HFFc6 (cell line): ENCODE results near the gene DNAJA2. TPM values are rescaled to one million over a fixed set of nuclear protein-coding genes. Genes with fewer than 3 reads are reported as not detected.

Experiments
- DNase-seq: peaks from one replicate; pipeline ENCODE4 v3.0.0-alpha.2; 2018
- H3K27ac Mint-ChIP-seq: 2 replicates; pipeline ENCODE4 v1.8.0; 2020; ENCODE audit warnings: mild to moderate bottlenecking, mixed read lengths
- H3K27me3 Mint-ChIP-seq: 2 replicates; pipeline ENCODE4 v1.8.0; 2021; ENCODE audit warnings: mild to moderate bottlenecking, moderate library complexity, mixed read lengths; ENCODE audit not compliant: insufficient read depth
- H3K36me3 Mint-ChIP-seq: 2 replicates; pipeline ENCODE4 v1.8.0; 2021; ENCODE audit warnings: low read depth, mixed read lengths
- H3K4me1 Mint-ChIP-seq: 2 replicates; pipeline ENCODE4 v1.8.0; 2020; ENCODE audit warnings: low read depth, mixed read lengths
- H3K4me3 Mint-ChIP-seq: 2 replicates; pipeline ENCODE4 v1.8.0; 2020; ENCODE audit warnings: mild to moderate bottlenecking, moderate library complexity, mixed read lengths
- H3K9me3 Mint-ChIP-seq: 2 replicates; pipeline ENCODE4 v1.8.0; 2020; ENCODE audit warnings: mild to moderate bottlenecking, mixed read lengths
- total RNA-seq, 6 experiments: library from RNA; stranded (reverse); fragmentation: NEBNext Ultra II Directional; extraction: Animal tissue kit (Norgen Biotek cat#: 25700); gene quantifications; 2 replicates in 1 of 6; 3 replicates in 5 of 6; pipeline ENCODE4 v1.2.3, GENCODE V29; 2021
- TF ChIP-seq, protein P1 (sequence below): fragments of 200-600 bp; sonication (generic); IDR thresholded peaks from 2 replicates; pipeline ENCODE4 v1.5.0; 2021; ENCODE audit warnings: antibody characterized with exemption, mild to moderate bottlenecking

DNAJA2 gene
- total RNA-seq, 6 experiments from 2014 or later: 64.2 to 80.3 (median 72.5) TPM

DNA sequence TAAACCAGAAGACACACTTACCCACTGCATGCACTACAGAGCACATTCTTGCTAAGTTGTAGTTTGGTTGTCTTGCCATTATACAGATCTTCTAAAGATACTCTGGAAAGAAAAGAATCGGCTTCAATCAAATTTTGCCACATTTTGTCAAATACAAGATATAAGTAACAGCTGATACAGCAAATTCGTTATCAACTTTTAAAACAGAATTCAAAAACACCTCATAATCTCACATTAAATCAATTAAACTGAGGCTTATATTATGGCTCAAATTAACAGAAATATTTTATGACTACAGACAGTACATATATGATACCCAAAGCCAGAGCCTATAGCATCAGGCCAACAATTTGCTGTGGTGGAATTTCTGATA, 5.4 kb downstream of the DNAJA2 start:
- no peak overlapping the region for H3K27ac Mint-ChIP-seq
- DNase-seq: no peak
- peaks cover 41% of the 10 kb centered on the region for H3K36me3 Mint-ChIP-seq

DNA sequence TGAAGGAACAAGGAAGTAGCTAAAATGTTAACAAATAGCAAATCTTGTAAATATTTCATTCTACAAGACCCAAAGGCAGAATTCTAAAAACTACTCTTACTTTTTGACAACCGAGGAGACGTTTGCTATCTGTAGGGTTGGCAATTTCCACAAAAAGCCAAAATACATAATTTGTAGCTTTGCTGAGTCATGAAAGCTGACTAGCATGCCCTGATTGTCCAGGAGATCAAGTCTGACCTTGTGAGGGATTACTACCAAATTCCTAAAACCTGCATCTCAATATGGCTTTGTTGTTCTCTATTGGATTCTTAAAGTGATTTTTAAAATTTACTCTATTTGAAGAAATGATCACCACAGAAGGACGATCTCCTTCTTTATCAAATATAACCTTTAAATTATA, 10.8 kb downstream of the DNAJA2 start:
- no peaks in the 10 kb centered on the region for H3K27me3 Mint-ChIP-seq
- peaks cover 32% of the 10 kb centered on the region for H3K36me3 Mint-ChIP-seq
- H3K9me3 Mint-ChIP-seq: no peaks in the 10 kb centered on the region
- peaks cover 27% of the 10 kb centered on the region for H3K4me1 Mint-ChIP-seq
- peak overlapping the region; percentile 79 for H3K27ac Mint-ChIP-seq
- H3K4me3 Mint-ChIP-seq: no peak overlapping the region
- TF ChIP-seq, protein P1, sequence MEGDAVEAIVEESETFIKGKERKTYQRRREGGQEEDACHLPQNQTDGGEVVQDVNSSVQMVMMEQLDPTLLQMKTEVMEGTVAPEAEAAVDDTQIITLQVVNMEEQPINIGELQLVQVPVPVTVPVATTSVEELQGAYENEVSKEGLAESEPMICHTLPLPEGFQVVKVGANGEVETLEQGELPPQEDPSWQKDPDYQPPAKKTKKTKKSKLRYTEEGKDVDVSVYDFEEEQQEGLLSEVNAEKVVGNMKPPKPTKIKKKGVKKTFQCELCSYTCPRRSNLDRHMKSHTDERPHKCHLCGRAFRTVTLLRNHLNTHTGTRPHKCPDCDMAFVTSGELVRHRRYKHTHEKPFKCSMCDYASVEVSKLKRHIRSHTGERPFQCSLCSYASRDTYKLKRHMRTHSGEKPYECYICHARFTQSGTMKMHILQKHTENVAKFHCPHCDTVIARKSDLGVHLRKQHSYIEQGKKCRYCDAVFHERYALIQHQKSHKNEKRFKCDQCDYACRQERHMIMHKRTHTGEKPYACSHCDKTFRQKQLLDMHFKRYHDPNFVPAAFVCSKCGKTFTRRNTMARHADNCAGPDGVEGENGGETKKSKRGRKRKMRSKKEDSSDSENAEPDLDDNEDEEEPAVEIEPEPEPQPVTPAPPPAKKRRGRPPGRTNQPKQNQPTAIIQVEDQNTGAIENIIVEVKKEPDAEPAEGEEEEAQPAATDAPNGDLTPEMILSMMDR: no peak
- DNase-seq: no peak

More for the DNA sequence above, 5.4 kb downstream of the DNAJA2 start:
- peaks cover 19% of the 10 kb centered on the region for H3K4me1 Mint-ChIP-seq
- H3K9me3 Mint-ChIP-seq: no peaks in the 10 kb centered on the region
- no peaks in the 10 kb centered on the region for H3K27me3 Mint-ChIP-seq
- no peak overlapping the region for H3K4me3 Mint-ChIP-seq
- TF ChIP-seq, protein P1: no peak

DNA sequence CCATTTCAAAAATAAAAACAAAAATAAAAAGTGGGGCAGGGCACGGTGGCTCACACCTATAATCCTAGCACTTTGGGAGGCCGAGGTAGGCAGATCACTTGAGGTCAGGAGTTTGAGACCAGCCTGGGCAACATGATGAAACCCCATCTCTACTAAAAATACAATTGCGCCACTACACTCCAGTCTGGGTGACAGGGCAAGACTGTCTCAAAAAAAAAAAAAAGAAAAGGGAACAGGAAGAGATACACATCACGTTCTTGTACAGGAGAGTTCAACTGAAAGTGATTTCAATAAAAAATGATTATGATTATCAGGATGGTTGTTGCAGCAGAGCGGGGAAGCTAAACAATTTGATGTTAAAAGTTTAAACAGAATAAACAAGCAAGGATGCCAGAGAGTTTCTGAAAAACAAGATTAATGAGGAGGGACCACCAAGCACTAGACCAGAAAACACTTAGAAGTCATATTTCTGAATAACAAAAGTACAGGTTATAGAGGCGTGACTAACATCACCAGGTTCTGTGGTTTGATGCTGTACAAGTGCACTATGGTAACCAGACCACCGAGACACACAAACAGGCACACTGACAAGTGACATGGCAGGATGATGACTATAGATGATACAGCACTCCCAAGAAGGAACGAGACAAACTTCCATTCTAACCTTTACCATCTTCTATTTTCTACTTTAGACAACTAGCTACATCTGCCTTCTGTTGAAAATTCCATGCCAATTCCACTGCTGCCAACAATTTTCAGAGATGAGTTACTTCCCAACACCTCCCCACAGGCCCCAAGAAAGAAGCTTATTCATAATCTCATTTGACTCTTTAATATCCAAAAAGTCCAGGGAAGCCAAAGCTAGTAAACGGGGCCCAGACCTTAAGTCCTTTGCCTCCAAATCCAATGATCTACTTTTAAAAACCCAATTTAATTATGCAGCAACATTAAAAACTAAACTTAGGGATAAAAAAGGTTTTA, 11.8 kb downstream of the DNAJA2 start:
- Mint-ChIP-seq H3K4me3 (no peak overlapping the region), H3K36me3 (peaks cover 25% of the 10 kb centered on the region), H3K27me3 (no peaks in the 10 kb centered on the region), H3K4me1 (peaks cover 27% of the 10 kb centered on the region), H3K9me3 (no peaks in the 10 kb centered on the region), H3K27ac (peak overlapping the region; percentile 79)
- TF ChIP-seq, protein P1: no peak
- peak; percentile 29 for DNase-seq

DNA sequence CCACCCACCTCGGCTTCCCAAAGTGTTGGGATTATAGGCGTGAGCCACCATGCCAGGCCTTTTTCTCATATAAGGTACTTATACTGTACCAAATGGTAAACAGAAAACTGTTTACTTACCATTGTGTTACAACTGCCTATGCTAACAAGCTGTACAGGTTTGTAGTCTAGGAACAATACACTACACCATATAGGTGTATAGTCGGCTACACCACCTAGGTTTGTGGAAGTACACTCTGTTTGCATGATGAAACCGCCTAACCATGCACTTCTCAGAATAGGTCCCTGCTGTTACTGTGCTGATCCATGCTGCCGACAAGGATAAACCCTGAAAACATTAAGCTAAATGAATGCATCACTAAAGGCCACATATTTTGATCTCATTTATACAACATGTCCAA, 18.9 kb downstream of the DNAJA2 start:
- peaks cover under 1% of the 10 kb centered on the region; the same call in 1 of the 2 replicates for H3K4me1 Mint-ChIP-seq
- TF ChIP-seq, protein P1: no peak
- H3K4me3 Mint-ChIP-seq: no peak overlapping the region
- no peaks in the 10 kb centered on the region for H3K9me3 Mint-ChIP-seq
- no peak for DNase-seq
- H3K27ac Mint-ChIP-seq: no peak overlapping the region
- H3K27me3 Mint-ChIP-seq: peaks cover 2% of the 10 kb centered on the region; the same call in 1 of the 2 replicates
- peaks cover 19% of the 10 kb centered on the region for H3K36me3 Mint-ChIP-seq

DNA sequence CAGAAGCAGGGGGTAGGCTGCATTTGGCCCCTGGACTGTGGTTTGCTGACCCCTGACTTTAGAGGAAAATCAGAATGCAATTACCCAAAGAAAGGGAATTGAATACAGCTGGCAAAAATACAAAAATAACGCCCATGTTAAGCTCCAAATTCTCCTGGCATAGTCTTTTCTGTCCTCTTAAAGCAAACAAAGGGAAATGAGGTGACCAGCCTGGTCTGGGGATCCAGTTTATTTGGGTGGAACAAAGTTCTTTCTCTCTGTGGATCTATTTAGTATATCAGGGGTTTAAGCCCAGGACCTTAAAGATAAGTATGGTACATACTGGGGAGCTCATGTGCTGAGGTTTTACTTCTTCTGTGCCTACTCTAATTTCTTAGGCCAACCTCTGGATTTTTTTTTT, 23.5 kb downstream of the DNAJA2 start:
- Mint-ChIP-seq H3K27me3 (peaks cover 2% of the 10 kb centered on the region; the same call in 1 of the 2 replicates), H3K36me3 (peaks cover 5% of the 10 kb centered on the region), H3K4me3 (no peak overlapping the region), H3K27ac (no peak overlapping the region), H3K9me3 (no peaks in the 10 kb centered on the region), H3K4me1 (no peaks in the 10 kb centered on the region)
- TF ChIP-seq, protein P1: no peak
- DNase-seq: no peak
